Keratinocyte (primary cell): ENCODE measurements around the gene DENND1A.

ENCODE experiments used
- CTCF ChIP-seq, 3 experiments: IDR thresholded peaks in 1 of 3; conservative IDR thresholded peaks in 1 of 3; optimal IDR thresholded peaks in 1 of 3; 2 replicates in 2 of 3; 3 replicates in 1 of 3; pipeline versions ENCODE3 to v1.5.1; 2011; ENCODE audit warnings: low read length in 3 of 3, mild to moderate bottlenecking in 3 of 3, moderate library complexity in 2 of 3, control low read depth in 1 of 3, inconsistent platforms in 1 of 3; ENCODE audit not compliant: insufficient read depth in 2 of 3; ENCODE audit errors: extremely low read depth in 1 of 3
- EZH2 ChIP-seq: IDR thresholded peaks from one replicate; pipeline ENCODE4 v1.6.1; 2012; ENCODE audit warnings: inconsistent platforms, mild to moderate bottlenecking, low read length, moderate library complexity

GRCh38 chr9:123414204-123414603 is 515.7 kb downstream of the DENND1A start:
- TF ChIP-seq CTCF (optimal IDR thresholded peaks at IDR 0.05 in 1 of 3, IDR thresholded peaks at IDR 0.05 in 1 of 3, conservative IDR thresholded peaks at IDR 0.05 in 1 of 3; ENCODE audit: extremely low read depth in 1 of 3, insufficient read depth in 2 of 3, low read length in 3 of 3), result no peak
- no peak for TF ChIP-seq EZH2
